Uterus (tissue), 4 donors: Measurements from ENCODE around the gene CIB4. TPM values are rescaled to one million over a fixed set of nuclear protein-coding genes. Genes with fewer than 3 reads are reported as not detected.

ENCODE experiments used
- DNase-seq, 2 donors: peaks; one replicate each; pipeline ENCODE4 v3.0.0-alpha.2; 2019 to 2020
- H3K27ac ChIP-seq, 2 donors: fragments of 200-600 bp; sonication (generic); 1 replicate in 1 of 2; 2 replicates in 1 of 2; pipeline ENCODE4 v1.5.1; 2016 to 2018
- H3K27me3 ChIP-seq, 2 donors: fragments of 200-600 bp; sonication (generic); one replicate each; pipeline ENCODE4 v1.5.1; 2018 to 2019; ENCODE audit warnings: control low read depth in 1 of 2
- H3K36me3 ChIP-seq, 2 donors: fragments of 200-600 bp; sonication (generic); one replicate each; pipeline ENCODE4 v1.5.1; 2019; ENCODE audit warnings: control low read depth in 1 of 2
- H3K4me1 ChIP-seq, 2 donors: fragments of 200-600 bp; sonication (generic); one replicate each; pipeline ENCODE4 v1.5.1; 2018 to 2019; ENCODE audit warnings: control low read depth in 1 of 2
- H3K4me3 ChIP-seq, 2 donors: fragments of 200-600 bp; sonication (generic); 1 replicate in 1 of 2; 2 replicates in 1 of 2; pipeline ENCODE4 v1.5.1; 2018 to 2019; ENCODE audit warnings: mild to moderate bottlenecking in 1 of 2
- H3K9me3 ChIP-seq, 2 donors: fragments of 200-600 bp; sonication (generic); one replicate each; pipeline ENCODE4 v1.5.1; 2019; ENCODE audit warnings: control low read depth in 1 of 2
- POLR2A ChIP-seq, 2 donors: fragments of 450-650 bp; IDR thresholded peaks; one replicate each; pipeline ENCODE4 v1.6.1; 2016; ENCODE audit warnings: antibody characterized with exemption in 2 of 2, mild to moderate bottlenecking in 1 of 2, moderate library complexity in 1 of 2
- intact Hi-C: fragments of 100-400 bp; cut with DNase I; formaldehyde crosslinking; loops from one replicate; pipeline ENCODE4 v1.15.1; 2023; ENCODE audit warnings: low total_unique reads
- total RNA-seq, 4 donors: library from RNA; depleted of rRNA in 3 of 4; stranded (reverse); fragments of >200 nt in 3 of 4; gene quantifications; one replicate each; pipeline versions ENCODE4 v1.1.0 to v1.2.4, GENCODE V29; 2014 to 2023
- TF ChIP-seq, protein P1 (sequence below), 4 experiments: fragments of 200-600 bp in 2 of 4; fragments of 450-650 bp in 2 of 4; sonication (generic) in 2 of 4; IDR thresholded peaks; one replicate each; pipeline ENCODE4 v1.5.1; 2016 to 2019; ENCODE audit warnings: antibody characterized with exemption in 4 of 4, mild to moderate bottlenecking in 2 of 4, moderate library complexity in 1 of 4
- donor health status: DM: yes; HTN: yes; CAD: no.

Gene CIB4
- total RNA-seq, 4 donors from 2014 or later = 0.61 TPM; not detected in 3

- Histone ChIP-seq H3K36me3 (no peaks in the 10 kb centered on the region), H3K4me1 (no peaks in the 10 kb centered on the region), H3K4me3 (no peak overlapping the region), H3K27ac (no peak overlapping the region), H3K9me3 (no peaks in the 10 kb centered on the region), H3K27me3 (no peaks in the 10 kb centered on the region)
- TF ChIP-seq, protein P1, sequence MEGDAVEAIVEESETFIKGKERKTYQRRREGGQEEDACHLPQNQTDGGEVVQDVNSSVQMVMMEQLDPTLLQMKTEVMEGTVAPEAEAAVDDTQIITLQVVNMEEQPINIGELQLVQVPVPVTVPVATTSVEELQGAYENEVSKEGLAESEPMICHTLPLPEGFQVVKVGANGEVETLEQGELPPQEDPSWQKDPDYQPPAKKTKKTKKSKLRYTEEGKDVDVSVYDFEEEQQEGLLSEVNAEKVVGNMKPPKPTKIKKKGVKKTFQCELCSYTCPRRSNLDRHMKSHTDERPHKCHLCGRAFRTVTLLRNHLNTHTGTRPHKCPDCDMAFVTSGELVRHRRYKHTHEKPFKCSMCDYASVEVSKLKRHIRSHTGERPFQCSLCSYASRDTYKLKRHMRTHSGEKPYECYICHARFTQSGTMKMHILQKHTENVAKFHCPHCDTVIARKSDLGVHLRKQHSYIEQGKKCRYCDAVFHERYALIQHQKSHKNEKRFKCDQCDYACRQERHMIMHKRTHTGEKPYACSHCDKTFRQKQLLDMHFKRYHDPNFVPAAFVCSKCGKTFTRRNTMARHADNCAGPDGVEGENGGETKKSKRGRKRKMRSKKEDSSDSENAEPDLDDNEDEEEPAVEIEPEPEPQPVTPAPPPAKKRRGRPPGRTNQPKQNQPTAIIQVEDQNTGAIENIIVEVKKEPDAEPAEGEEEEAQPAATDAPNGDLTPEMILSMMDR (IDR thresholded peaks at IDR 0.05) = no peak
- TF ChIP-seq POLR2A (IDR thresholded peaks at IDR 0.05) = no peak
- intact Hi-C loops = no loop called here
- DNase-seq = no peak
These were observed 60.4 kb downstream of the CIB4 start for GRCh38 chr2:26580751-26581150.

DNA sequence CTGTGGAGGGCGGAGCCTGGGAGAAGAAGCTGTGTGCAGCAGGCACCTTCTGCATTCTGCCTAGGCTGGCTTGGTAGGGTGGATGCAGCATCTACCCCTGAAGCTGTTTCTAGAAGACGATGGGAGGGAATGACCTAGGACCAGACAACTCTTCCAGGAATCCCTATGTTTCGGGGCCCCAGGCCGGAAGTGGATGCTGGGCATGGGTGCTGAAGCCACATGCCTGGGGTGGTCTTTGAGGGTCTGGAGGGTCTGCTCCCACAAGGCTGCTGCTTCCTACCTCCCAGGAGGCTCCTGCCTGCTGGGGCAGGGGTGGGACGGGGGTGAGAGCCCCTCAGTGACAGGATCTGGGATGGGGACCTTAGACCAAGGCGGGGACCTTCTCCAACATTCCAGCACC, 61.0 kb downstream of the CIB4 start:
- Histone ChIP-seq H3K27me3 (no peaks in the 10 kb centered on the region), H3K36me3 (no peaks in the 10 kb centered on the region), H3K4me3 (no peak overlapping the region), H3K4me1 (no peaks in the 10 kb centered on the region), H3K9me3 (no peaks in the 10 kb centered on the region), H3K27ac (no peak overlapping the region)
- no peak for DNase-seq
- TF ChIP-seq POLR2A (IDR thresholded peaks at IDR 0.05) = no peak
- TF ChIP-seq, protein P1 (IDR thresholded peaks at IDR 0.05) = no peak
- intact Hi-C loops = no loop called here

- DNase-seq = no peak
- Histone ChIP-seq H3K4me3 (no peak overlapping the region), H3K4me1 (no peaks in the 10 kb centered on the region), H3K36me3 (no peaks in the 10 kb centered on the region), H3K27ac (no peak overlapping the region), H3K9me3 (no peaks in the 10 kb centered on the region), H3K27me3 (no peaks in the 10 kb centered on the region)
- intact Hi-C loops = no loop called here
- no peak for TF ChIP-seq POLR2A (IDR thresholded peaks at IDR 0.05)
- TF ChIP-seq, protein P1 (IDR thresholded peaks at IDR 0.05) = no peak
These were observed 61.5 kb downstream of the CIB4 start for GRCh38 chr2:26579723-26580040.

- intact Hi-C loops = no loop called here
- TF ChIP-seq, protein P1 (IDR thresholded peaks at IDR 0.05) = no peak
- TF ChIP-seq POLR2A (IDR thresholded peaks at IDR 0.05) = no peak
These were observed 62.0 kb downstream of the CIB4 start for GRCh38 chr2:26579025-26579722.

GRCh38 chr2:26578581-26578980, 62.6 kb downstream of the CIB4 start:
- Histone ChIP-seq H3K4me3 (no peak overlapping the region), H3K27me3 (no peaks in the 10 kb centered on the region), H3K27ac (no peak overlapping the region), H3K4me1 (no peaks in the 10 kb centered on the region), H3K36me3 (no peaks in the 10 kb centered on the region), H3K9me3 (no peaks in the 10 kb centered on the region)
- intact Hi-C loops = no loop called here
- DNase-seq = no peak
- no peak for TF ChIP-seq POLR2A (IDR thresholded peaks at IDR 0.05)
- TF ChIP-seq, protein P1 (IDR thresholded peaks at IDR 0.05) = no peak

More at GRCh38 chr2:26579025-26579722, 62.0 kb downstream of the CIB4 start:
- Histone ChIP-seq H3K27me3 (no peaks in the 10 kb centered on the region), H3K9me3 (no peaks in the 10 kb centered on the region), H3K4me1 (no peaks in the 10 kb centered on the region), H3K27ac (no peak overlapping the region), H3K36me3 (no peaks in the 10 kb centered on the region), H3K4me3 (no peak overlapping the region)
- DNase-seq = no peak
